GM21576 (cell line): ENCODE measurements around the gene KRTAP5-4.
"Not testable (repeated sequence)": the region's sequence is repeated elsewhere in the genome, so short reads cannot be mapped to it uniquely, and the experiment has no call there.

ENCODE experiments used
- ATAC-seq: cut with Tn5 transposase; IDR thresholded peaks from one replicate; pipeline ENCODE4 v1.9.1; 2021; ENCODE audit warnings: mild to moderate bottlenecking, moderate library complexity; ENCODE audit not compliant: unreplicated experiment

KRTAP5-4 gene

DNA sequence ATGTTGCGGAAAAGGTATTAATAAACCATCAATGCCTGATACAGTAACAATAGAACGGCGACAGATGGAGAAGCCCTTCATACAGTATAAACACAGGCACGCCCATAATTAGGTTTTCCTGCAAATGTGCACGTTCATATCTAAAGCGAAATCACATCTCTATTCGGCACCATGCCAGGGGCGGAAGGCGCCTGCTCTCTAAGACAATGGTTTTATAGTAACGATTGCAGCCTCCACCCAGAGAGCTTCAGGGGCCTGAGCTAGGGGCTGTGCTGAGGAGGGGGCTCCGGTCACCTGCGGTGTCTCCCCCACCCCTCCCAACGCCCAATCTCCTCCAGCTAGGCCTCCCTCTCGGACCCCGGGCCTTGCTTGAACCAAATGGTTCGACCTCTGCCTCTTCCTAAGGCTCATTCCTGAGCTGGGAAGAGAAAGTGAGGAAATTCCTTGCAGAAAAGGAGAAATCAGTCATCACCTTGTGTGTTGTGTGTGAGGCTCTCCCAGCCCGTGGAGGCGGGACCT, 17.2 kb upstream of the KRTAP5-4 start:
- ATAC-seq, result no peak

DNA sequence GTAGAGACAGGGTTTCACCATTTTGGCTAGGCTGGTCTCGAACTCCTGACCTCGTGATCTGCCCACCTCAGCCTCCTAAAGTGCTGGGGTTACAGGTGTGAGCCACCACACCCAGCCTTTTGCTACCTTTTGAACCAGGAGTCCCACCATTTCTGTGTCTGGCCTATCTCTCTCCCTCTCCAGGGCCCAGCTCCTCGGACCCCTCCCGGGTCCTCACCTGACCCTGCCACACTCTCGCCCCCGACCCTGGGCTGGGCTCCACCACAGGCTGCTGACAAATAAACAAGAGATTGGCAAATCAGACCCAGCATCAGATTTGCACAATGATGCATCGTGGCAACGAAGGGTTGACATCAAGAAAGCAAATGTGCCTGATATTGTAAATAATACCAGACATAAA, 16.4 kb upstream of the KRTAP5-4 start:
- no peak for ATAC-seq

DNA sequence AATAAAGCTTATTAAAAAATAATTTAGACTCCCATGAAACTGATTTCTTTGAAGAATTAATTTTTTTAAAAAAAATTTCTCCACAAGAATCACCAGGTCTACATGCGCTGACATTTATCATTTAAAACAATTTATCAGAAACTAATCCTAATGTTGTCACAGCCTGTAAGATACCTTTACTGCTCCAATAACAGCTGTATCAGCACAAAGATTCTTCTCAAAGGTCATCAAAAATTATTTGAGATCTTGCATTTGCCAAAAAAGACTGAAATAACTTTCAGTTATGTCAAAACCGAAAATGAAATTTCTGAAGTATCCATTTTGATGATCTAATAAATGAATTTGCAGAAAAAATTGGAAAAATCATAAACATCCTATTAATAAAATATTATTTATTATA, 15.7 kb upstream of the KRTAP5-4 start:
- no peak for ATAC-seq

DNA sequence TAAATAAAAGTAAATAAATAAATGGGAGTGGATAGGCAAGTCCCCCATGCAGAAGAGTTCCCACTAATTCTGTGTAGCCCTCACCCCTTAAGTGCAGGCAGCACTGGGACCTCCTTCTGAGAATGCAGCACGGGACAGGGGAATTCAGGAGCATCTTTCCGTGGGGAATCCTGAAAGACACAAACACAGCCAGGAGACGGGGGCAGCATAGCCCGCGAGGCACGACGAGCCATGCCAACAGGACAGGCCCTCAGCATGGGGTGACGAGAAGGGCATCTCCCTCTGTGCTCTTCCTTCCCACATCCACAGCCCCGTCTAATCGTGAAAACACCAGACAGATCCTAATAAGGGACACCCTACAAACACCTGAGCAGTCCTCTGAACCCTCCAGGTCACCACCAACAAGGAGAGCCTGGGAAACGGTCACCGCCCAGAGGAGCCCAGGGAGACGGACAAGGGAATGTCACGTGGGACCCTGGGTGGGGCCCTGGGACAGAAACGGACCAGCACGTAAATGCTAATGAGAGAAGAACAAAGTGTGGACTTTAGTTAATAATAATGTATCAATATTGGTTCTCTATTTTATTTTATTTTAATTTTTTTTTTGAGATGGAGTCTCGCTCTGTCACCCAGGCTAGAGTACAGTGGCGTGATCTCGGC, 14.5 kb upstream of the KRTAP5-4 start:
- ATAC-seq, result no peak

DNA sequence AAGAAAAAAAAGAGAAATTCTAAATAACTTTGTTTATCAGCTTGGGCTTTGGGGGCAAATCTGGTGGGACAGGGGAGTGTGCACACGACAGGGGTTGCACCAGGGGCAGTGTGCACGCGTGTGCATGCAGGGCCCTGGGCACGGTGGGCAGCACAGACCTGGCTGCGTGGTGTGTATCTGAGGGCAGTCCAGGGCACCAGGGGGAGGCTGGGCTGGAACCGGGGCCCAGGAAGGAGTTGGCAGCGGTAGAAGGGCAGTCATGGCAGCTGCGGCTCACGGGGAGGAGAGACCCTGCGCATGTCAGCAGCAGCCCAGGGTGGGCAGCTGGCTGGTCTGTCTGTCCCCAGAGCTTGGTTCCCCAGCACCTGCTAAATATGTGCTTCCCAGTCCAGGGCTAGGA, 11.9 kb upstream of the KRTAP5-4 start:
- no peak for ATAC-seq

DNA sequence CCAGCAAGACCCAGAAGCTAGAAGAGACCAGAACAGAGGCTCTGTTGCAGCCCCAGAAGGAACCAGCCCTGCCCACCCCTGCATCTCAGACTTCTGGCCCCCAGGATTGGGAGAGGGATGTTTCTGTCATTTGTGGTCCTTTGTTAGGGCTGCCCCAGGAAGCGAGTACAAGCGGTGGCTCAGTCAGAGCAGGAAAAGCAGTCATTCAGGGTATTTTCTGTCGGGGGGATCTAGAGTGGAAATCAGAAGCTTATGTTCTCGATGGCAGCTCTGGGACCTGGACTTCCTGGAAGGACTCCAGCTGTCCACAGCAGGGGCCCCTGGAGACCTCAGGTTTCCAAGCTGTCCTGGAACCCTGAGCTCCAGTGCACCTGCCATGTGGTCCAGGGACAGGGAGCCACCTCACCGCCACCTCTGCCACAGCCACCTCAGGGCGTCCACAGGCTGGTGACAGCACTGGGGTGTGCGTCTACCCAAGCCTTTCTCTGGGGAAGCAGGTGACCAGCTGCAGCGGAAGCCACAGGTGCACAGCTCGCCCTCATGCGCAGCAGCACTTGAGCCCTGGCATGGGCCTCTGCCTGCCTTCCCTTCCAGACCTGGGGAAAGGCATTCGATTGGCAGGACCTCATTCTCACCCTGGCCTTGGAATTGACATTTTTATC, 10.2 kb upstream of the KRTAP5-4 start:
- ATAC-seq, result no peak

DNA sequence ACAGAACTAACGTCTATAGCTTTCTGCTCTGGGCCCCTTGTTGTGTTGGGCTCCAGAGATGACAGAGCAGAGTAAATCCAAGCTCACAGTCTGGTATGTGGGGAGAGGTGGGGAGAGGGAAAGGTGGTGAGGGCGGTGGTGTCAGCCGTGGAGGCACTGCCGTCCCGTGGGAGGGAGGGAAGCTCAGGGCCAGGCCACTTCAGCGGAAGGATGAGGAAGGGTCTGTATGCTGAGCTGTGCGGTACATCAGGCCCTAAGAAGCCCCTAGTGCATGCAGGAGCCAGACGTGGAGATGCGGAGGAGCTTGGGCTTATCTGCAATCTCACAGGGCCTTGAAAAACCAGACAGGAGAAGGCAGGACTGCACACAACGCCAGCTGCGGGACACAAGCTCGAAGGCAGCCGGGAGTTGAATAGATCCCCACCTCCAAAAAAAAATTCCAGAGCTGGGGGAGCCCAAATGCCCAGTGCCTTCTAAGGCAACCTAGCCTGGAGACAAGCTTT, 9.2 kb upstream of the KRTAP5-4 start:
- ATAC-seq, result no peak

DNA sequence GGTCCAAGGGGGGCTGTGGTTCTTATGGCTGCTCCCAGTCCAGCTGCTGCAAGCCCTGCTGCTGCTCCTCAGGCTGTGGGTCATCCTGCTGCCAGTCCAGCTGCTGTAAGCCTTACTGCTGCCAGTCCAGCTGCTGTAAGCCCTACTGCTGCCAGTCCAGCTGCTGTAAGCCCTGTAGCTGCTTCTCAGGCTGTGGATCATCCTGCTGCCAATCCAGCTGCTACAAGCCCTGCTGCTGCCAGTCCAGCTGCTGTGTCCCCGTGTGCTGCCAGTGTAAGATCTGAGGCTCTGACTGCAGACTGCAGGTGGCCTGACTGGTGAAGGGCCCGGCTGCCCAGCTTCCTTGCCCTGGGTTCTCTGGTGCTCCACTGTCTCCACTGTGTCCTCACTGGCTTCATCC, 8.3 kb upstream of the KRTAP5-4 start:
- no peak for ATAC-seq

DNA sequence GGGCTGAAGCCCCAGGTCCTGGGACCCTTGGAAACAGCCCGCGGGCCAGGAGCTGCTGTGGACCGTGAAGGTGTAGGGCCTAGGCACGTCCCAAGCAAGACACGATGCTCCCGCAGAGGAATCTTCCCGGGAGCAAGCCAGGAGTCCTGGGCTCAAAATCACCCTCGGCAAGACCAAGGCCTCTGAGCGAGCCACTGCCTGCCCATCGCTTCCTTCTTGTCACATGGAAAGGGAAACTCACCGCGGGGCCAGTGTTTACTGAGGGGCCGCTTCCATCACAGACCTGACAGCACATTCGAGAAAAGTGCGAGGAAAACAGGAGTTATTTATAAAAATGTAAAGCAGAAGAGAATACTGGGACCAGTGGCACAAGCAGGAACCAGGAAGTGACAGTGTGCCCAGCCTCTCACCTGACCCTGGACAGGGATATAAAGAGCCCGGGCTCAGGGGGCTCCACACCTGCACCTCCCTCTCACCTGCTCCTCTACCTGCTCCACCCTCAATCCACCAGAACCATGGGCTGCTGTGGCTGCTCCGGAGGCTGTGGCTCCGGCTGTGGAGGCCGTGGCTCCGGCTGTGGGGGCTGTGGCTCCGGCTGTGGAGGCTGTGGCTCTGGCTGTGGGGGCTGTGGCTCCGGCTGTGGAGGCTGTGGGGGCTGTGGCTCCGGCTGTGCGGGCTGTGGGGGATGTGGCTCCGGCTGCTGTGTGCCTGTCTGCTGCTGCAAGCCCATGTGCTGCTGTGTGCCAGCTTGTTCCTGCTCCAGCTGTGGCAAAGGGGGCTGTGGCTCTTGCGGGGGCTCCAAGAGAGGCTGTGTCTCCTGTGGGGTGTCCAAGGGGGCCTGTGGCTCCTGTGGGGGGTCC, 7.6 kb upstream of the KRTAP5-4 start, which contains the start of gene KRTAP5-5:
TSS of gene KRTAP5-5 (plus strand) at position 450 of the 860 bp plus-strand sequence. CDS start at position 516, 66 bp downstream.
- ATAC-seq, result no peak

- peak; percentile 55 for ATAC-seq
Measured at GRCh38 chr11:1628506-1629325, 6.8 kb upstream of the KRTAP5-4 start.

GRCh38 chr11:1625541-1625940, 3.6 kb upstream of the KRTAP5-4 start:
- ATAC-seq, result no peak

GRCh38 chr11:1624621-1625020, 2.7 kb upstream of the KRTAP5-4 start:
- ATAC-seq, result no peak

DNA sequence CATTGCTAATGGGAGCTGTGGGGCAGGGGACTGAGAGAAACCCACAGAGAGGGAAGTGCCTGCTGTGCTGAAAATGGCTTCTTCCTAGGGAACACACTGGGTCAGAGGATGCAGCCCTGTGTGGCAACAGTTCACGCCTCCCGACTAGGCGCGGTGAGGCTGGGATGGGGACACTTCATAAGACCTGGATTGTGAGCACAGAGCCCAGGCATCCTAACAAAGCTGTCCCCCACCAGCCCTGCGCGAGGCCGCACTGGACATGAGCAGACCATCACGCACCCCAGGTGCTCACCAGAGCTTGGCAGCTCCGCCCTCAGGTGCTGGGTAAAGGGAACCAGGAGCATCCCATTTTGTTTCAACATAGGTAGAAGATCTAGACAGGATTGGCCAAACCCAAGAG, 1.8 kb upstream of the KRTAP5-4 start:
- ATAC-seq, result no peak

DNA sequence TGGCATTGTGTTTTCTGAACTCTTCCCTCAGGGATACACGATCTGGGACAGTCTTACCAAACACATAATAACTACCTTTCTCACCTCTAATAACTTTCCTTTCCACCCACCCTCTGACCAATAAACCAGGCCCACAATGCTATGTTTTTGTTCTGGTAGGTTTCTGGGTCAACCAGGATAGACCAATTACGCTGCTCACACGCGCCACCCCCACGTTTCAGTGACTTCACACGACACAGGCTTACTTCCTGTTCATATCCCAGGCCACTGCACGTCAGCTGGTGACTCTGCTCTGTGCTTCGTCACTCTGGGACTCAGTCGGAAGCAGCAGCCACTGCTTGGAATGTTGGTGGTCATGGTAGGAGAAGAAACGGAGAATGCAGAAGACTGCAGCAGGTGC, 2.5 kb downstream of the KRTAP5-4 start:
- no peak for ATAC-seq

- ATAC-seq, result no peak
Measured at GRCh38 chr11:1618231-1618630, 3.7 kb downstream of the KRTAP5-4 start.

DNA sequence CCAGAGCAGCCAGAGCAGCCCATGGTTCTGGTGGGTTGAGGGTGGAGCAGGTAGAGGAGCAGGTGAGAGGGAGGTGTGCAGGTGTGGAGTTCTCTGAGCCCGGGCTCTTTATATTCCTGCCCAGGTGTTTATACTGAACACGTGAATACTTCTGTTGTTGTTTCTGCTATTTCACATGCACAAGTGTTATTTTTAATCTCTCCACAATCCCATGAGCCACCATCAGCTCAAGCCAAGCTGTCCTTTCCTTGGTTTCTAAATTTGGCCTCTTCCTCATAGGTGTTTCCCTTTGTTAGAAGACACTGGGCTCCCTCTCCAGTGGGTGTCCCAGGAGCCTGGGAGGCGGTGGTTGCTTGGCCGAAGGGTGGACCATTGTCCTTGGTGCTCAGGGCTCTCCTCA, 13.6 kb downstream of the KRTAP5-4 start, which contains the start of gene KRTAP5-3:
TSS of gene KRTAP5-3 (minus strand) at position 101 of the 400 bp plus-strand sequence. CDS start at position 23, 78 bp downstream.
- ATAC-seq, result no peak

DNA sequence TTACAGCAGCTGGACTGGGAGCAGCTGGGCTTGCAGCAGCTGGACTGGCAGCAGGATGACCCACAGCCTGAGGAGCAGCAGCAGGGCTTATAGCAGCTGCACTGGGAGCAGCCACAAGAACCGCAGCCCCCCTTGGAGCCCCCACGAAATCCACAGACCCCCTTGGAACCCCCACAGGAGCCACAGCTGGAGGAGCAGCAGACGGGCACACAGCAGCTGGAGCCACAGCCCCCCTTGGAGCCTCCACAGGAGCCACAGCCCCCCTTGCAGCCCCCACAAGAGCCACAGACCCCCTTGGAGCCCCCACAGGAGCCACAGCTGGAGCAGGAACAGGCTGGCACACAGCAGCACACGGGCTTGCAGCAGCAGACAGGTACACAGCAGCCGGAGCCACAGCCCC, 14.0 kb downstream of the KRTAP5-4 start:
- ATAC-seq, result not testable (repeated sequence)

- not testable (repeated sequence) for ATAC-seq
Measured at GRCh38 chr11:1607156-1607845, 14.6 kb downstream of the KRTAP5-4 start.

GRCh38 chr11:1605923-1606322, 16.0 kb downstream of the KRTAP5-4 start:
- ATAC-seq, result peak; percentile 97

DNA sequence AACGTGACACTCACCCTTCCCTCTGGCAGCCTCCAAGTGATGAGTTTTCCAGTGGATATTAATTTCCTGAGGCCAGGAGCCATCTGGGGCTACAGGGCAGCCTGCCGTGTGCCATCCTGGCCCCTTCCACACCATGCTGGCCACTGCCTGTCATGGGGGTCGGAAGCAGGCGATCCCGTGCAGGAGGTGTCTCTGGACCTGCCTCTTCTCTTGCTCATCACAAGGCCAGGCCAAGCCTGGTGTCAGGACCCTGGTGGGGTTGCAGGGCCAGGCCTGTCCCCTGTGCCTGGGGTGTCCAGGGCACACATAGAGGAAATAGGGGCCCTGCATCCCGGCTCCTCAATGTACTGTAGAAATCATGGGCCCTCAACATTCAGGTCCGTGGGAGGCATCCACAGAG, 17.2 kb downstream of the KRTAP5-4 start:
- ATAC-seq, result no peak
